MG63 (cell line): ENCODE measurements around the gene EOGT. TPM values are rescaled to one million over a fixed set of nuclear protein-coding genes. Genes with fewer than 3 reads are reported as not detected.

ENCODE experiments used
- DNase-seq: peaks from one replicate; pipeline ENCODE4 v3.0.0-alpha.2; 2020
- H3K27me3 ChIP-seq: fragments of 250-450 bp; sonication (Bioruptor Pico); 2 replicates; pipeline ENCODE4 v1.5.1; 2020; ENCODE audit warnings: mild to moderate bottlenecking, moderate library complexity
- H3K36me3 ChIP-seq: fragments of 250-450 bp; sonication (Bioruptor Pico); 2 replicates; pipeline ENCODE4 v1.5.1; 2020; ENCODE audit warnings: mild to moderate bottlenecking, moderate library complexity
- H3K4me3 ChIP-seq: fragments of 250-450 bp; sonication (Bioruptor Pico); 2 replicates; pipeline ENCODE4 v1.5.1; 2020; ENCODE audit warnings: mild to moderate bottlenecking, moderate library complexity
- H3K9me3 ChIP-seq: fragments of 250-450 bp; sonication (Bioruptor Pico); 2 replicates; pipeline ENCODE4 v1.5.1; 2020; ENCODE audit warnings: mild to moderate bottlenecking, moderate library complexity
- total RNA-seq: library from RNA; depleted of rRNA; stranded (reverse); fragments of >200 nt; shearing (Covaris generic); gene quantifications from 2 replicates; pipeline ENCODE4 v1.2.3, GENCODE V29; 2014; ENCODE audit warnings: low replicate concordance; rRNA removed

EOGT gene
- total RNA-seq, 1 experiment from 2014 or later: 13.9 TPM

DNA sequence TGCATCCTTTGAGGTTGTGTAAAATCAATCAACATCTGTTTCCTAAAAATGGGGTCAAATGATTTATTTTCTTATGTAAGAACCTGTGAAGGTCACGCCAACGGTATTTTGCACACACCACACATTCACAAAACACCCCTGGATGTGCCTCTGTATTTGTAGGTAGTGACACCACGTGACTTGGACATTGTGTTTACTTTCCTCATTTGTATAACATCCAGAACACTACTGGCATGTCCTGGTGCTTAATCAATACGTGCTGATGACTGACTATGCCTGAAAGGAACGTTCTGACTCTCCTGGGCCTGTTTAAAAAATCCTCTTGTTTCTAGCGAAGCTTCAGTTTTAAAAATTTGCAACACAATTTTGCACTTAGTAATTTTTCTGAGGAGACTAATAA is 77.7 kb downstream of the EOGT start:
- Histone ChIP-seq H3K27me3 (peaks cover 10% of the 10 kb centered on the region), H3K36me3 (no peaks in the 10 kb centered on the region), H3K9me3 (no peaks in the 10 kb centered on the region), H3K4me3 (no peak overlapping the region)
- DNase-seq: no peak

DNA sequence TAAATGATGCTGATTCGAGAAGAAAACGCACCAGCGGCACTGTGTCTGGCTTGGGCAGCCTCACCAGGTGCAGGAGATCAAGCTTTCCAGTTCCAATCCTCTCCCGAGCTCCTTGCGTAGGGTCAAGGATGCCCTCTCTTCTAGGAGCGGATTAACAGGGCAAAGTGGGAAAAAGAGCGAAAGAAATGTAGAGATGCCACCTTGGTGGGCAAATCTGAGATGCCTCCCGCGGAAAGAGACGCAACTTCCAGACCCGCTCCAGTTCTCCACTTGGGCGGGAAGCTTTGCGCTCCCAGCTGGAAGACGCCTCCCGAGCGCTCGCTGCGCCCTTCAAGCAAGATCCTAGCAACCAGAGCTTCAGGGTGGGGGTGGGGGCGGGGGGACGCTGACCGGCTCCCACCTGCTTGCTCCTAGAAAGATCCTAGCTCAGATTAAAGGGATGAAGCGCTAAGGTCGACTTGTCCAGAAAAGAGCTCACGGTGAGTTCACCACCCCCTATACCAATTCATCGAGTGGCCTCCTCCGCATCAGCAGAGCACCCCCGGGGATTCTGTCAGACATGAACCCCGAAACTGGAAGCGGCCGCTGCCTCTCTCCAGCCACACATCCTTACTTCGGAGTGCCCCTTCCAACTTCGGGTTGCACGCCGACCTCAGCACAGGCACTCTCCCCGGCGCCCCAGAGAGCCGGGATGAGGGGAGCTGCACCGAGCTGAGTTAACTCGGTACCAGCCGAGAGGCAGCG is 81.9 kb downstream of the EOGT start:
- Histone ChIP-seq H3K36me3 (no peaks in the 10 kb centered on the region), H3K4me3 (no peak overlapping the region), H3K9me3 (no peaks in the 10 kb centered on the region), H3K27me3 (peaks cover 13% of the 10 kb centered on the region)
- no peak for DNase-seq

Other genes with a start within 250 kb of the EOGT start
- not detected in 2 replicates for gene TAFA4, start 81.1 kb downstream of the EOGT start, total RNA-seq
- gene TMF1, start 38.6 kb upstream of the EOGT start, total RNA-seq: 2.7 and 4.2 TPM in 2 replicates
- gene UBA3, start 66.7 kb upstream of the EOGT start, total RNA-seq: 47.2 and 47.4 TPM in 2 replicates
- 48.3 and 67.5 TPM in 2 replicates for gene ARL6IP5, start 71.3 kb upstream of the EOGT start, total RNA-seq
- not detected in 2 replicates for gene LMOD3, start 108.9 kb upstream of the EOGT start, total RNA-seq